HL-60 (cell line): Measurements from ENCODE around the gene ALG10B.

ENCODE experiments used
- DNase-seq, 2 experiments: peaks; one replicate each; pipeline ENCODE4 v3.0.0-alpha.2; 2010 to 2020; ENCODE audit warnings: low read depth in 1 of 2, low spot score in 1 of 2
- H3K27ac ChIP-seq: fragments of 250-450 bp; sonication (Bioruptor Pico); replicated peaks from 2 replicates; pipeline ENCODE4 v1.5.1; 2020; ENCODE audit warnings: mild to moderate bottlenecking, moderate library complexity
- H3K27me3 ChIP-seq: fragments of 250-450 bp; sonication (Bioruptor Pico); 2 replicates; pipeline ENCODE4 v1.5.1; 2021; ENCODE audit warnings: mild to moderate bottlenecking, moderate library complexity; ENCODE audit not compliant: insufficient read depth, poor library complexity, severe bottlenecking
- H3K4me3 ChIP-seq: replicated peaks from 2 replicates; pipeline ENCODE4 v1.5.1; 2011; ENCODE audit warnings: mild to moderate bottlenecking, control low read depth, low read length; ENCODE audit not compliant: insufficient read depth
- CTCF ChIP-seq: IDR thresholded peaks from one replicate; pipeline ENCODE4 v1.5.1; 2011; ENCODE audit warnings: low read length, control low read depth, inconsistent platforms; ENCODE audit not compliant: insufficient read depth
- GABPA ChIP-seq: IDR thresholded peaks from 2 replicates; pipeline ENCODE4 v1.6.1; 2012; ENCODE audit warnings: low read depth
- POLR2AphosphoS5 ChIP-seq: IDR thresholded peaks from 2 replicates; pipeline ENCODE4 v1.6.1; 2012; ENCODE audit warnings: low read depth
- REST ChIP-seq: IDR thresholded peaks from 2 replicates; pipeline ENCODE4 v1.6.1; 2012; ENCODE audit warnings: low read depth; ENCODE audit not compliant: insufficient replicate concordance
- SPI1 ChIP-seq: IDR thresholded peaks from 2 replicates; pipeline ENCODE4 v1.6.1; 2012; ENCODE audit warnings: low read depth, mild to moderate bottlenecking, borderline replicate concordance

ALG10B gene

GRCh38 chr12:38374751-38375150, 58.2 kb downstream of the ALG10B start:
- no peak overlapping the region for H3K4me3 ChIP-seq
- TF ChIP-seq REST: no peak
- TF ChIP-seq POLR2AphosphoS5: no peak
- TF ChIP-seq GABPA: no peak
- no peak for TF ChIP-seq SPI1
- no peak for TF ChIP-seq CTCF
- no peak overlapping the region for H3K27ac ChIP-seq
- no peak for DNase-seq
- H3K27me3 ChIP-seq: no peaks in the 10 kb centered on the region
